ENCODE results near the gene CELSR1.
"Not testable (repeated sequence)": the region's sequence is repeated elsewhere in the genome, so short reads cannot be mapped to it uniquely, and the experiment has no call there.

Gene CELSR1

GRCh38 chr22:46329616-46330015 lies 207.8 kb downstream of the CELSR1 start:
- no peak for DNase-seq (ENCODE audit: low read depth in 3 of 3)

- no peak for DNase-seq (ENCODE audit: low read depth in 3 of 3)
These were observed 208.6 kb downstream of the CELSR1 start for GRCh38 chr22:46328797-46329196.

- DNase-seq (ENCODE audit: low read depth in 3 of 3): no peak
These were observed 209.5 kb downstream of the CELSR1 start for GRCh38 chr22:46327691-46328465.

- DNase-seq (ENCODE audit: low read depth in 3 of 3): no peak
These were observed 211.2 kb downstream of the CELSR1 start for GRCh38 chr22:46326066-46326680.

GRCh38 chr22:46323162-46323561 lies 214.3 kb downstream of the CELSR1 start:
- no peak for DNase-seq (ENCODE audit: low read depth in 3 of 3)

GRCh38 chr22:46322711-46323110 lies 214.7 kb downstream of the CELSR1 start:
- DNase-seq (ENCODE audit: low read depth in 3 of 3): no peak

GRCh38 chr22:46320716-46321386 lies 216.6 kb downstream of the CELSR1 start:
- no peak for DNase-seq (ENCODE audit: low read depth in 3 of 3)

- DNase-seq (ENCODE audit: low read depth in 3 of 3): no peak
These were observed 217.2 kb downstream of the CELSR1 start for GRCh38 chr22:46320166-46320710.

GRCh38 chr22:46319319-46319718 lies 218.1 kb downstream of the CELSR1 start:
- DNase-seq (ENCODE audit: low read depth in 3 of 3): no peak

- no peak for DNase-seq (ENCODE audit: low read depth in 3 of 3)
These were observed 218.8 kb downstream of the CELSR1 start for GRCh38 chr22:46318576-46318975.

- no peak for DNase-seq (ENCODE audit: low read depth in 3 of 3)
These were observed 219.8 kb downstream of the CELSR1 start for GRCh38 chr22:46317646-46318045.

- no peak for DNase-seq (ENCODE audit: low read depth in 3 of 3)
These were observed 221.4 kb downstream of the CELSR1 start for GRCh38 chr22:46315976-46316375.

- not testable (repeated sequence) for DNase-seq (ENCODE audit: low read depth in 3 of 3)
These were observed 224.6 kb downstream of the CELSR1 start for GRCh38 chr22:46312848-46313247.

- no peak for DNase-seq (ENCODE audit: low read depth in 3 of 3)
These were observed 225.4 kb downstream of the CELSR1 start for GRCh38 chr22:46312056-46312455.

Data from stimulated activated CD4-positive, alpha-beta T cell treated with anti-CD3 and anti-CD28 coated beads, TNF-alpha, amount 100 ng/mL, for 48 hours (primary cell).